Liver (tissue), 3 donors: ENCODE data around the gene PPP2R2B.

ENCODE experiments used
- ATF3 ChIP-seq: IDR thresholded peaks from 2 replicates; pipeline ENCODE4 v1.6.1; 2016; ENCODE audit warnings: antibody characterized with exemption
- CTCF ChIP-seq: fragments of 150-350 bp; IDR thresholded peaks from 2 replicates; pipeline ENCODE4 v1.5.1; 2017; ENCODE audit warnings: improper control_type of control experiment, low read depth, low read length; ENCODE audit not compliant: missing input control
- FOXA1 ChIP-seq: IDR thresholded peaks from 2 replicates; pipeline ENCODE4 v1.6.1; 2016; ENCODE audit warnings: antibody characterized with exemption
- GABPA ChIP-seq, 2 donors: IDR thresholded peaks in 1 of 2; conservative IDR thresholded peaks in 1 of 2; 2 replicates each; pipeline ENCODE4 v1.6.1; 2016; ENCODE audit warnings: antibody characterized with exemption in 2 of 2, mild to moderate bottlenecking in 1 of 2, moderate library complexity in 1 of 2
- HNF4A ChIP-seq, 2 donors: conservative IDR thresholded peaks; 2 replicates each; pipeline ENCODE4 v1.6.1; 2016; ENCODE audit warnings: antibody characterized with exemption in 2 of 2, mild to moderate bottlenecking in 2 of 2
- JUND ChIP-seq, 2 donors: IDR thresholded peaks; 2 replicates each; pipeline ENCODE4 v1.6.1; 2016; ENCODE audit warnings: antibody characterized with exemption in 2 of 2
- MAX ChIP-seq: IDR thresholded peaks from 2 replicates; pipeline ENCODE4 v1.6.1; 2016; ENCODE audit warnings: antibody characterized with exemption
- RAD21 ChIP-seq, 2 donors: IDR thresholded peaks; 2 replicates each; pipeline ENCODE4 v1.6.1; 2016; ENCODE audit warnings: antibody characterized with exemption in 2 of 2, mild to moderate bottlenecking in 2 of 2
- REST ChIP-seq: IDR thresholded peaks from 2 replicates; pipeline ENCODE4 v1.6.1; 2016; ENCODE audit warnings: antibody characterized with exemption, mild to moderate bottlenecking
- RXRA ChIP-seq, 2 donors: IDR thresholded peaks; 2 replicates each; pipeline ENCODE4 v1.6.1; 2017 to 2018; ENCODE audit warnings: antibody characterized with exemption in 2 of 2, mild to moderate bottlenecking in 1 of 2
- SP1 ChIP-seq: IDR thresholded peaks from 2 replicates; pipeline ENCODE4 v1.6.1; 2018; ENCODE audit warnings: antibody characterized with exemption, mild to moderate bottlenecking
- TAF1 ChIP-seq: conservative IDR thresholded peaks from 2 replicates; pipeline ENCODE4 v1.6.1; 2016; ENCODE audit warnings: antibody characterized with exemption, mild to moderate bottlenecking
- YY1 ChIP-seq: IDR thresholded peaks from 2 replicates; pipeline ENCODE4 v1.6.1; 2016; ENCODE audit warnings: antibody characterized with exemption, mild to moderate bottlenecking
- ZBTB33 ChIP-seq: IDR thresholded peaks from 2 replicates; pipeline ENCODE4 v1.6.1; 2016; ENCODE audit warnings: antibody characterized with exemption
- donor health status: healthy.
- donor health status: healthy.

GRCh38 chr5:146796911-146797310, 81.6 kb downstream of the PPP2R2B start:
- TF ChIP-seq RXRA (IDR thresholded peaks at IDR 0.05) (no peak), CTCF (no peak), RAD21 (IDR thresholded peaks at IDR 0.05) (no peak), TAF1 (no peak), JUND (IDR thresholded peaks at IDR 0.05) (no peak), GABPA (IDR thresholded peaks at IDR 0.05 in 1 of 2, conservative IDR thresholded peaks at IDR 0.05 in 1 of 2) (no peak), MAX (no peak), YY1 (no peak), REST (no peak), ATF3 (no peak), ZBTB33 (no peak), FOXA1 (no peak), HNF4A (conservative IDR thresholded peaks at IDR 0.05) (no peak), SP1 (no peak)
